Measurements from ENCODE around the gene CPB1. TPM values are rescaled to one million over a fixed set of nuclear protein-coding genes. Genes with fewer than 3 reads are reported as not detected.

CPB1 gene
- total and polyA plus RNA-seq, 4 donors, result 0.20 to 0.75 (median 0.57) TPM; not detected in 1

DNA sequence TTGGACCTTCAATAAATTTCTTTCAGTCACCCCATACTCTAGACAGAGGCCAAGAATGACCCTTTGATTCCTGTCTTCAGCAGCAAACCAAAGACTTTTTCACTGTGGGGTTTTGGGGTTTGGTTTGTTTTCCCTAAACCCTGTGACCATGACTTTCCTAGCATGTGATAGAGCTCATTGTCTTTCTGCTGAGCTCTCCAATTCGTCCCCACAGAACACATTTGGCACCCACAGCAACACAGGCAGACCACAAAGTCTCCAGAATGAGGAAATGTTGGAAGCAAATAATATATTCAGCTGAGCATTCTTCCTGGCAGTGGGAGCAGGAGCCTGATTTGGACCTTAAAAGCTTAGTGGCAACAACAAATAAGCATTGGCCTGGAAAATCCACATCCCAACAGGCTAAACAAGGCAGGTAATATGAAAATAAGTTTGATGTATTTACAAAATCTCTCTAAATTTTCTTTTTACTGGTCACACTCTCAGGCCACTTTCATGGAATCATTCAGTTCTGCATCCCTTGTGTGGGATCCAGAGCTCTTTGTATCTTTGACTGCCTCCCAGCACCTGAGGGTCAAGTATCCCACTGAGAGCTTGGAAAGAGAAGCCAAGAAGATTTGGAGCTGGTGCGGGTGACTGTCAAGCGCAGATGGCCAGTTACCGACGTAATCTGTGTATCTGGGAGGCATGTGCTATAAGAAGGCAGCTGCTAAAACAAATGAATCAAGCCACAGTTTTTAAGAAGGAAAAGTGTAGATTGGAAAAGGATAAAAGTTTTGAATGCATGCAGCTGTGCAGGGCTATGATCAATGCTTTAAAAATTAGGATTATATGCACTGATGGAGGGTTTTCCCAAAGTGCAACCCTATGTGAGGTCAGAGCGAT is 36.5 kb upstream of the CPB1 start:
- no peaks in the 10 kb centered on the region for H3K4me1 ChIP-seq (ENCODE audit: control insufficient read depth in 4 of 4, insufficient read depth in 4 of 4, low read length in 3 of 4)
- no peak for DNase-seq (ENCODE audit: low spot score)
- WGBS, result 82% methylated on average over 6 of the region's 6 CpGs
- H3K27me3 ChIP-seq (ENCODE audit: control insufficient read depth in 4 of 4, insufficient read depth in 4 of 4, low read length in 3 of 4), result no peaks in the 10 kb centered on the region
- no peaks in the 10 kb centered on the region for H3K36me3 ChIP-seq (ENCODE audit: control insufficient read depth in 4 of 4, insufficient read depth in 3 of 4, low read depth in 1 of 4, low read length in 3 of 4)
- H3K9me3 ChIP-seq (ENCODE audit: control insufficient read depth in 4 of 4, low read length in 3 of 4), result no peaks in the 10 kb centered on the region
- H3K4me3 ChIP-seq (ENCODE audit: low read depth in 1 of 3, low read length in 3 of 3), result no peak overlapping the region
- H3K27ac ChIP-seq (ENCODE audit: low read depth in 1 of 2, low read length in 2 of 2), result no peak overlapping the region
- TF ChIP-seq JUND (IDR thresholded peaks at IDR 0.05), result no peak
- no peak for TF ChIP-seq ATF3 (IDR thresholded peaks at IDR 0.05)
- TF ChIP-seq YY1 (IDR thresholded peaks at IDR 0.05), result no peak
- TF ChIP-seq EGR1 (IDR thresholded peaks at IDR 0.05; ENCODE audit: low read depth in 2 of 2), result no peak
- no peak for TF ChIP-seq ZBTB33 (IDR thresholded peaks at IDR 0.05)
- no peak overlapping the region for H3K9ac ChIP-seq (ENCODE audit: low read depth in 1 of 2, low read length in 2 of 2)

DNA sequence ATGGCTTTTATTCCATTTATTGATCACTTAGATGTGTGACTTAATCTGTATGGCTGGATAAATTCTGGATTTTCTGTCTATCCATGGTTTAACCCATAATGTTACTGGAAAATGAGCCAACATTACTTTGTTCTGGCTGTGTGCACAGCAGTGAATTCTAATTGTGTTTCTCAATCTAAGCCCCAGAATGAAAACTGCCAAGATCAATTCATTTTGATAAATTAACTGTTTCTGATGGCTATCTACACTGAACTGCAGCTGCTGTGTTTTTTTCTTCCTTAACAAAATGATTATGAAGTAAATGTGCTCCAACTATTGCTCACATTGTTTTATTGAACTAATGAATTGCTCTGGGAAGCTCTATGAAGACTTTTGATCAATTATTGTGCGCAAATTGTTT is 35.7 kb upstream of the CPB1 start:
- no peaks in the 10 kb centered on the region for H3K9me3 ChIP-seq (ENCODE audit: control insufficient read depth in 4 of 4, low read length in 3 of 4)
- no peaks in the 10 kb centered on the region for H3K27me3 ChIP-seq (ENCODE audit: control insufficient read depth in 4 of 4, insufficient read depth in 4 of 4, low read length in 3 of 4)
- no peaks in the 10 kb centered on the region for H3K36me3 ChIP-seq (ENCODE audit: control insufficient read depth in 4 of 4, insufficient read depth in 3 of 4, low read depth in 1 of 4, low read length in 3 of 4)
- TF ChIP-seq RAD21 (IDR thresholded peaks at IDR 0.05) (no peak), HNF4A (conservative IDR thresholded peaks at IDR 0.05) (no peak), EGR1 (IDR thresholded peaks at IDR 0.05; ENCODE audit: low read depth in 2 of 2) (no peak), HNF4G (IDR thresholded peaks at IDR 0.05) (no peak), NR2F2 (IDR thresholded peaks at IDR 0.05) (no peak), TAF1 (conservative IDR thresholded peaks at IDR 0.05) (no peak), FOXA2 (IDR thresholded peaks at IDR 0.05) (no peak)
- TF ChIP-seq, protein P1, sequence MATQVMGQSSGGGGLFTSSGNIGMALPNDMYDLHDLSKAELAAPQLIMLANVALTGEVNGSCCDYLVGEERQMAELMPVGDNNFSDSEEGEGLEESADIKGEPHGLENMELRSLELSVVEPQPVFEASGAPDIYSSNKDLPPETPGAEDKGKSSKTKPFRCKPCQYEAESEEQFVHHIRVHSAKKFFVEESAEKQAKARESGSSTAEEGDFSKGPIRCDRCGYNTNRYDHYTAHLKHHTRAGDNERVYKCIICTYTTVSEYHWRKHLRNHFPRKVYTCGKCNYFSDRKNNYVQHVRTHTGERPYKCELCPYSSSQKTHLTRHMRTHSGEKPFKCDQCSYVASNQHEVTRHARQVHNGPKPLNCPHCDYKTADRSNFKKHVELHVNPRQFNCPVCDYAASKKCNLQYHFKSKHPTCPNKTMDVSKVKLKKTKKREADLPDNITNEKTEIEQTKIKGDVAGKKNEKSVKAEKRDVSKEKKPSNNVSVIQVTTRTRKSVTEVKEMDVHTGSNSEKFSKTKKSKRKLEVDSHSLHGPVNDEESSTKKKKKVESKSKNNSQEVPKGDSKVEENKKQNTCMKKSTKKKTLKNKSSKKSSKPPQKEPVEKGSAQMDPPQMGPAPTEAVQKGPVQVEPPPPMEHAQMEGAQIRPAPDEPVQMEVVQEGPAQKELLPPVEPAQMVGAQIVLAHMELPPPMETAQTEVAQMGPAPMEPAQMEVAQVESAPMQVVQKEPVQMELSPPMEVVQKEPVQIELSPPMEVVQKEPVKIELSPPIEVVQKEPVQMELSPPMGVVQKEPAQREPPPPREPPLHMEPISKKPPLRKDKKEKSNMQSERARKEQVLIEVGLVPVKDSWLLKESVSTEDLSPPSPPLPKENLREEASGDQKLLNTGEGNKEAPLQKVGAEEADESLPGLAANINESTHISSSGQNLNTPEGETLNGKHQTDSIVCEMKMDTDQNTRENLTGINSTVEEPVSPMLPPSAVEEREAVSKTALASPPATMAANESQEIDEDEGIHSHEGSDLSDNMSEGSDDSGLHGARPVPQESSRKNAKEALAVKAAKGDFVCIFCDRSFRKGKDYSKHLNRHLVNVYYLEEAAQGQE (IDR thresholded peaks at IDR 0.05), result no peak
- no peak overlapping the region for H3K4me3 ChIP-seq (ENCODE audit: low read depth in 1 of 3, low read length in 3 of 3)
- DNase-seq (ENCODE audit: low spot score), result no peak
- H3K27ac ChIP-seq (ENCODE audit: low read depth in 1 of 2, low read length in 2 of 2), result no peak overlapping the region
- H3K4me1 ChIP-seq (ENCODE audit: control insufficient read depth in 4 of 4, insufficient read depth in 4 of 4, low read length in 3 of 4), result no peaks in the 10 kb centered on the region
- no peak overlapping the region for H3K9ac ChIP-seq (ENCODE audit: low read depth in 1 of 2, low read length in 2 of 2)
- 98% methylated on average over 1 of the region's 1 CpG for WGBS

DNA sequence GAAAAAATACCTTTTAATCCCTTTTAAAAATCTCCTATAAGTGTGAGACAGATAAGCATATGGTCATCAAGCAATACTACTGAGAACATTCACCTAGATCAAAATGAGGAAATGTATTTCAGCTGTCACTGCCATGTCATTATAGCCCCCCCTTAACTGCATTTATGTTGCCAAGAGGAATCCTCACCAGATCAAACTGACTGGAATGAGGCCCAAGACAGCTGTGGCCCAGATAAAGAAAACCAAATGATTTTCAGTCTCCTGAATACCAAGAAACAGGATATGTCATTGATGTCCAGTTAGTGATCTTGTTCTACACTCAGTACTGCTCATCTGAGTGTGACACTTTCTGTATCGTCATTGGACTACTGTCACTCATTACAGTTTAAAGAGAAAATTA is 35.1 kb upstream of the CPB1 start:
- no peak overlapping the region for H3K4me3 ChIP-seq (ENCODE audit: low read depth in 1 of 3, low read length in 3 of 3)
- no peaks in the 10 kb centered on the region for H3K9me3 ChIP-seq (ENCODE audit: control insufficient read depth in 4 of 4, low read length in 3 of 4)
- H3K27me3 ChIP-seq (ENCODE audit: control insufficient read depth in 4 of 4, insufficient read depth in 4 of 4, low read length in 3 of 4), result no peaks in the 10 kb centered on the region
- DNase-seq (ENCODE audit: low spot score), result no peak
- no peaks in the 10 kb centered on the region for H3K36me3 ChIP-seq (ENCODE audit: control insufficient read depth in 4 of 4, insufficient read depth in 3 of 4, low read depth in 1 of 4, low read length in 3 of 4)
- WGBS, result 87% methylated on average over 1 of the region's 1 CpG
- no peak overlapping the region for H3K9ac ChIP-seq (ENCODE audit: low read depth in 1 of 2, low read length in 2 of 2)
- H3K4me1 ChIP-seq (ENCODE audit: control insufficient read depth in 4 of 4, insufficient read depth in 4 of 4, low read length in 3 of 4), result no peaks in the 10 kb centered on the region
- no peak overlapping the region for H3K27ac ChIP-seq (ENCODE audit: low read depth in 1 of 2, low read length in 2 of 2)
- TF ChIP-seq ZBTB33 (IDR thresholded peaks at IDR 0.05), result no peak
- no peak for TF ChIP-seq GABPA (IDR thresholded peaks at IDR 0.05 in 1 of 2, conservative IDR thresholded peaks at IDR 0.05 in 1 of 2)
- TF ChIP-seq, protein P1 (IDR thresholded peaks at IDR 0.05), result no peak
- TF ChIP-seq TAF1 (conservative IDR thresholded peaks at IDR 0.05), result no peak
- TF ChIP-seq SP1 (IDR thresholded peaks at IDR 0.05), result no peak

All from liver (tissue), 9 donors.